Right lung (tissue), 10 donors: ENCODE measurements around the gene FXYD3. TPM values are rescaled to one million over a fixed set of nuclear protein-coding genes. Genes with fewer than 3 reads are reported as not detected.

Experiments used
- DNase-seq, 2 donors: peaks; one replicate each; pipeline ENCODE4 v3.0.0-alpha.2; 2013
- long read RNA-seq, 8 donors: transcript quantifications; one replicate each; lab custom pipeline, GENCODE V29; 2026
- polyA plus RNA-seq, 5 donors: library from polyadenylated mRNA; unstranded; fragments of 120-200 nt; gene quantifications; one replicate each; pipeline versions ENCODE4 v1.2.1 to v1.2.3, GENCODE V29; 2013; ENCODE audit warnings: inconsistent platforms in 1 of 5, low replicate concordance in 1 of 5; ENCODE audit not compliant: insufficient read length in 5 of 5, insufficient read depth in 1 of 5

Gene FXYD3
- polyA plus RNA-seq: 10 to 100 TPM; 19.9 to 48.0 (median 20.8) TPM
- long read RNA-seq, donor 1, partial matches to known transcripts: 50 of 53 reads
- long read RNA-seq, donor 1, other reads (novel, unspliced or antisense): 0 of 53 reads
- long read RNA-seq, donor 2, partial matches to known transcripts: 0 of 1 reads
- long read RNA-seq, donor 2, other reads (novel, unspliced or antisense): 0 of 1 reads
- long read RNA-seq, donor 3, partial matches to known transcripts: 34 of 34 reads
- long read RNA-seq, donor 3, other reads (novel, unspliced or antisense): 0 of 34 reads
- long read RNA-seq, donor 4, partial matches to known transcripts: 19 of 21 reads
- long read RNA-seq, donor 4, other reads (novel, unspliced or antisense): 0 of 21 reads
- long read RNA-seq, donor 5, partial matches to known transcripts: 24 of 25 reads
- long read RNA-seq, donor 5, other reads (novel, unspliced or antisense): 0 of 25 reads
- long read RNA-seq, donor 6, partial matches to known transcripts: 61 of 64 reads
- long read RNA-seq, donor 6, other reads (novel, unspliced or antisense): 0 of 64 reads
- long read RNA-seq, donor 7, partial matches to known transcripts: 21 of 22 reads
- long read RNA-seq, donor 7, other reads (novel, unspliced or antisense): 0 of 22 reads
- long read RNA-seq, donor 8: 0 reads

GRCh38 chr19:35115177-35115951 lies at the start of gene FXYD3:
TSS of gene FXYD3 (plus strand) at chr19:35115823. CDS start at chr19:35119377, 3,554 bp downstream.
- no peak for DNase-seq

GRCh38 chr19:35066121-35066520 lies 49.5 kb upstream of the FXYD3 start:
- DNase-seq: no peak

DNA sequence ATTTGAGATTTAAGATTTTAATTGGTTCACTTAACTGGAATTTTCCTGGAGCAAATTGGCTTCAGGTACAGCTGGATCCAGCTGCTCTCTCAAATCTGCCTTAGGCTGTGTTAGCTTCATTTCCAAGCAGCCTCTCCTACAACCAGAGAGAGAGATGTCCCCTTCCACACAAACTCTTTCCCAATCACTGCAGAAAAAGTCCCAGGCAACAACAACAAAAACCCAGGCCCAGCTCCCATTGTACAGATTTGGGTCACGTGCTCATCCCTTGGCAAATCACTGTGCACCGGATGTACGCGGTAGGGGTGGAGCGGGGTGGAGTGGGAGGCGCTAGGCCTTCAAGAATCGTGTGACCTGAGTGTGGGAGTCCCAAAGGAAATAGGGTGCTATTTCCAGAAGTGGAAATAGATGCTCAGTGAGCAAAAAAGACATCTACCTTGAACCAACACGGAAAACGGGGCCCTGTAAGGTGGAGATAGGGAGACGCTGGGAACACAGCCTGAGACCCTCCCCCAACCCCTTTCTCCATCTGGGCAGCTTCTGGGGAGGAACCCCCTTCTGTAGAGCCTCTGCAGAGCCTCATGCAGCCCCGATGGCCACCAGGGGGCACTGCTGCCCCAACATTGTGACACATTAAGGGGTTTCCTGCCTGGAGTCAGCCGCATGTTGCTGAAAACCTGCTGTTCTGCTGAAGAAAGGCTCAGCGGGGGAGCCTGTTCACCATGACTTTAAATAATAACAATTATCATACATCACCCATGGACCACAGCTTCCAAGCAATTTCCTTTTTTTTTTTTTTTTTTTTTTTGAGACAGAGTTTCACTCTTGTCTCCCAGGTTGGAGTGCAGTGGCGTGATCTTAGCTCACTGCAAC lies 48.7 kb upstream of the FXYD3 start:
- peak; percentile 62 to 76 for DNase-seq

DNA sequence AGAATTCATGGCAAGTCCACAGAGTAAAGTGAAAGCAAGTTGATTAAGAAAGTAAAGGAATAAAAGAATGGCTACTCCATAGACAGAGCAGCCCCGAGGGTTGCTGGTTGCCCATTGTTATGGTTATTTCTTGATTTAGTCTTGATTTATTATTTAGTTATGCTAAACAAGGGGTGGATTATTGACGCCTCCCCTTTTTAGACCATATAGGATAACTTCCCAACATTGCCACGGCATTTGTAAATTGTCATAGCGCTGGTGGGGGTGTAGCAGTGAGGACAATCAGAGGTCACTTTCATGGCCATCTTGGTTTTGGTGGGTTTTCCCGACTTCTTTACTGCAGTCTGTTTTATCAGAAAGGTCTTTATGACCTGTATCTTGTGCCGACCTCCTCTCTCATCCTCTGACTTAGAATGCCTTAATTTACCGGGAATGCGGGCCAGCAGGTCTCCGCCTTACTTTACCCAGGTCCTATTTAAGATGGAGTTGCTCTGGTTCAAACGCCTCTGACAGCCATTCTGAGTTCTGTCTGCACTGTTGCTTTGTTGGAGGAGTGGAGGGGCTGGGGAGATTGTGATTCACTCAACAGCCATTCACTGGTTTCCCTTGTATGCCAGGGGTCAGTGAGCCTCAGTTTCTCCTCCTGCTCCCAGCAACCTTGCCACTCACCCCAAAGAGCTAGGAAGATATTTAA lies 46.5 kb upstream of the FXYD3 start:
- DNase-seq: no peak

DNA sequence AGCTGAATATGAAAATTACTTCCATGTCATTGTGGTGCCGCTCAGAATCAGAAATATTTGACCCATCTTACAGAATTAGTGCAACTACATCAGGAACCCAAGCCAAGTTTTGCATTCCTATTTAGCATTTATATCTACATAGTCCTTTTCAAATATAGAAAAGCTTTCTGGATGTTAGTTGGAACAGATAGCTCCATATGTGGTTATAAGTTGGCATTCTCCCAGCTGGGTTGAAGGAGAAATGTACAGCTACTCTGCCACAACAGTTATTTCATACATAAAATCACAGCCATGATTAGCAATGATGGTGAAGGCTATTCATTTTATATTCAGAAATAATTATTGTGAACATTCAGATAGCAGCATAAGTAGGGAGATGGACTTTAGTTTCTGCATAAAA lies 45.9 kb upstream of the FXYD3 start:
- no peak for DNase-seq

- no peak for DNase-seq
These were observed 45.2 kb upstream of the FXYD3 start for GRCh38 chr19:35070471-35070870.

DNA sequence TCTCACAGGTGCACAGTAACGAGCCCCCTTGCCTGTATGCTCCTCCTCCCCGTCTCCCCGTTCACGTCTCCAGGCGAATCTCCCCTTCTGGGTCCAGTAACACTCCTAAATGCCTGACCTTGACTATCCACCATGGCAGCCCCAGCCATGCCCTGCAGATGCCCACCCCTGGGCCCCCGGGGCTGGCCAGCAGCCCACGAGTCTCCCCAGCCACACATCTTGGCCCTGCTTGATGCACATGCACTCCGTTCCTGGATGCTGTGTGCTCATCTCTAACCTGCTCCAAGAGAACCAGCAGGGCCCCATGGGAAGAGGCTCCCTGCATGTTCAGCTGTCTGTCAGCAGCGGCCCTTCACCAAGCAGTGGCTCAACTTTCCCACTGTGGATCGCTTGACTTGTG lies 42.1 kb upstream of the FXYD3 start:
- DNase-seq: no peak

GRCh38 chr19:35073941-35074340 lies 41.7 kb upstream of the FXYD3 start:
- no peak for DNase-seq

DNA sequence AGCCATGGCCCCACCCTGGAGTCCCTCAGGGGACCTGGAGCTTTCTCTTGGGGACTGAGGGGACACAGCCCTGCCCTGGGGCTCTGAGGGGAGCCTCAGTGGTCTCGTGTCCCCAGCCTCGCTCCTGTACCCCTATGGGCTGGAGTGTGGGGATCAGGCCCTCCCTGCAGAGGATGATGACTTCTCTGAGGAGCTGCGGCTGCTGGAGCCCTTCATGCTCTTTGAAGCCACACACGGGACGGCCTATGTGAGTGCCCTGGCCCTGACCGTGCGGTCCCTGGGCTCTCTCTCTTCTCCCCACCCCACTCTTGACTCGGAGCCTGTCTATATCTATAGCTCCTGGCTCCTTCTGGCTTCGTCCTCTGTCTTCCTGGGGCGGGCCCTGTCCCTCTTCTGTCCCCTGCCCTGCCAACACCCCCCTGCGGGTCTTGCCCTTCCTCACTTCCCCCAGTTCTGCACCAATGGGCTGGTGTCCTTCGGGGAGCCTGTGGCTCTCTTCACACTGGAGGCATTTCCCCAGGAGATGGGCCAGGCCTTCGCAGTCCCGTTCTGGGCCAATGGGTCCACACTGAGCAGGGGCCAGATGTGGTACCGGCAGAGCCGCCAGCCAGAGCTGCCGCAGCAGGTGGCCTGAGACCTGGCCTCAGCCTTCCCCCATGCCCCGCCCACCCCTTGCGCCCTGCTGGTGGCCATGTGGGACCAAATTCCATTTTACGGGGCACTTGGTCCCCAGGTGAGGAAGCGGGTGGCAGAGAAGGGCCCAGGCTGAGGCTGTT lies 41.0 kb upstream of the FXYD3 start:
- DNase-seq: no peak

DNA sequence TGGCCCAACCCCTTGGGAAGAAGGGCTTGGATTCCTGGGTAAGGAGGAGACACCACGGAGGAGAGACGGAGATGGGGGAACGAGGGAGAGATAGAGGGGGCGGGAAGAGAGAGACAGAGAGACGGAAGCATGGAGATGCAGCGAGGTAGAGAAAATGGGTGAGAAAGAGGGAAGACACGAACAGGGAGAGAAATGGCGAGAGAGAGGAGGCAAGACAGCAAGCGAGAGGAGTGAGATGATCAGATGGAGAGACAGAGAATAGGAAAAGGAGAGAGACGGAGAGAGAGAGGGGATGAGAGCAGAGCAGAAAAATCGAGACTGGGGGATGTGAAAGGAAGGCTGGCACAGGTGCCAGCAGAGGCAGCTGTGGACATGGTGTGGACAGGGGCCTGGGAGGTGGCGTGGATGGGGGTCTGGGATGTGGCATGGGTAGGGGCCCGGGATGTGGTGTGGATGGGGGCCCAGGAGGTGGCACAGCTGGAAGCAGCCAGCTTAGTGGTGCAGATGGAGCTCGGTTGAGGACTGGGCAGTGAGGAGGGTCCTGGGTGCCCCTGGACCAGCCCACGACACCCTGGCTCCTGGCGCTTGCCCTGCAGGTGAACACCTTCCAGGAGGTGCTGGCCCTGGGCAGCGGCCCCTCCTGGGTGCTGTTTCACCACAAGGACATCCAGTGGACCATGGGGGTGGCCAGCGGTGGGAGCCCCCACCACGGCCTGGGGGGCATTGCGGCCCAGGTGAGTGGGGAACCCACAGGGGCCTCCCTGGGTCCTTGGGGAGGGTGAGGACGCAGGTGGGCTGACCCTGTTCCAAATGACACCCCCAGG lies 40.2 kb upstream of the FXYD3 start:
- no peak for DNase-seq

GRCh38 chr19:35076026-35076370 lies 39.6 kb upstream of the FXYD3 start:
- no peak for DNase-seq

DNA sequence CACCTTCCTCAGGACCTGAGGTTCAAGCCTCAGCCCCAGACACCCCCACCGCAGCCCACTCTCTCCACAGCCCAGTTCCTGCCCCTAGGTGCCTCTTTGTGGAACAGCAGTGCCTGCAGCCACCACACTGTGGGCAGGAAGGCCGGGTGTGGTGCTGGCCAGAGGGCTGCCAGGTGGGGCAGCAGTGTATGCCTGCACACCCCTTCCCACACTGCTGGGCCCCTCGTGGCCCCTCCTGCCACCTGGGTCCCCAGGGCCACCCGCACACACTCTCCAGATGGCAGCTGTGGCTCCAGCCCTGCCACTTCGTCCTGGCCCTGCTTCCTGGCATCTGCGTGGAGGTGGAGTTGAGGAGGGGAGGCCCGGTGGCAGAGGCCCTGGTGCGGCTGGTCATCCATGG lies 39.0 kb upstream of the FXYD3 start:
- DNase-seq: no peak

GRCh38 chr19:35077411-35078223 lies 38.0 kb upstream of the FXYD3 start:
- no peak for DNase-seq

GRCh38 chr19:35079826-35080225 lies 35.8 kb upstream of the FXYD3 start:
- DNase-seq: no peak

GRCh38 chr19:35080613-35081170 lies 34.9 kb upstream of the FXYD3 start:
- DNase-seq: no peak

DNA sequence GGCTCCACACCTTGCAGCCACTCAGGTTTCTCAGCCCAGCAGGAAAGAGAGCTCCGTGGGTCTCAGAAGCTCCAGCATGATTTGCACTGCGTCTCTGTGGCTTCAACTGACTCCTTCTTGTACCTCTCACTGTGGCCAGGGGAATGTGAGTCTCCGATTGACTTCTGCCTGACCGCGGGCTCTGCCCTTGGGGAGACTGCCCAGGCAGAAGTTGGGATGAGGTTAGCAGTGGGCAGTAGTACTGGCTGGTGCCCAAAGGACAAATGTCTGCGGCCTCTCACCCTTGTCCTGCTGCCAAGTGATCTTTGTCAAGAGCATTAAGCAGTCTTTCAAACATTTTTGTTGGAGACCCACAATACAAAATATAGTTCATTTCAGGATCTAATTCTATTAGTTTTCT lies 34.4 kb upstream of the FXYD3 start:
- no peak for DNase-seq

- DNase-seq: no peak
These were observed 31.7 kb upstream of the FXYD3 start for GRCh38 chr19:35083691-35084508.
